Right lobe of liver (tissue), 4 donors: ENCODE measurements around the gene TTLL12.

Experiments used
- CTCF ChIP-seq, 4 donors: fragments of 200-600 bp in 3 of 4; fragments of 450-650 bp in 1 of 4; IDR thresholded peaks; one replicate each; pipeline versions ENCODE4 v1.5.1 to v1.8.0; 2016 to 2022; ENCODE audit warnings: antibody characterized with exemption in 4 of 4, mild to moderate bottlenecking in 2 of 4
- POLR2A ChIP-seq: fragments of 450-650 bp; IDR thresholded peaks from one replicate; pipeline ENCODE4 v1.6.1; 2017; ENCODE audit warnings: antibody characterized with exemption, mild to moderate bottlenecking
- donor health status: DM: no; HTN: no; CAD: no.
- donor health status: DM: no; HTN: no; CAD: no.
- donor health status: DM: no; HTN: yes; CAD: no.

GRCh38 chr22:43174941-43175531 lies 11.9 kb downstream of the TTLL12 start:
- TF ChIP-seq CTCF (IDR thresholded peaks at IDR 0.05) (no peak), POLR2A (no peak)
